CD4-positive, alpha-beta T cell (primary cell): ENCODE measurements around the gene CENPP. TPM values are rescaled to one million over a fixed set of nuclear protein-coding genes. Genes with fewer than 3 reads are reported as not detected.

ENCODE experiments used
- ATAC-seq: fragments of 200-7000 bp; cut with Tn5 transposase; one replicate; pipeline ENCODE4 v1.10.0; 2022; ENCODE audit warnings: mild to moderate bottlenecking; ENCODE audit not compliant: poor library complexity
- CTCF ChIA-PET: fragments of 350-600 bp; sonication (Branson Sonifier 250); formaldehyde crosslinking; loops from one replicate; lab custom pipeline; 2021; ENCODE audit warnings: antibody characterized with exemption, inconsistent platforms; lab: Charles Lee
- POLR2A ChIA-PET: fragments of 350-600 bp; sonication (Branson Sonifier 250); formaldehyde crosslinking; loops from one replicate; lab custom pipeline; 2021; ENCODE audit warnings: antibody characterized with exemption, inconsistent platforms; lab: Charles Lee
- DNase-seq, 14 experiments: peaks; one replicate each; pipeline ENCODE4 v3.0.0-alpha.2; 2013 to 2020; ENCODE audit warnings: mixed read lengths in 2 of 14
- H3K27ac ChIP-seq, 2 donors: one replicate each; pipeline versions ENCODE4 v1.5.1 to v1.7.0; 2013; ENCODE audit warnings: low read length in 2 of 2, low read depth in 1 of 2, mild to moderate bottlenecking in 1 of 2
- H3K27me3 ChIP-seq, 2 experiments: 1 replicate in 1 of 2; 2 replicates in 1 of 2; pipeline versions ENCODE4 v1.6.1 to v1.7.0; 2013; ENCODE audit warnings: low read length in 2 of 2, control low read depth in 1 of 2, mild to moderate bottlenecking in 1 of 2, moderate library complexity in 1 of 2; ENCODE audit not compliant: insufficient read depth in 2 of 2, control insufficient read depth in 1 of 2
- H3K36me3 ChIP-seq: one replicate; pipeline ENCODE4 v1.6.1; 2013; ENCODE audit warnings: low read length, control low read depth; ENCODE audit not compliant: insufficient read depth
- H3K4me1 ChIP-seq: one replicate; pipeline ENCODE4 v1.6.1; 2013; ENCODE audit warnings: low read length, control low read depth; ENCODE audit not compliant: insufficient read depth
- H3K4me3 ChIP-seq: one replicate; pipeline ENCODE4 v1.5.1; 2013; ENCODE audit warnings: mild to moderate bottlenecking, low read length, moderate library complexity
- H3K9me3 ChIP-seq, 2 experiments: 1 replicate in 1 of 2; 2 replicates in 1 of 2; pipeline versions ENCODE4 v1.6.1 to v1.7.0; 2013; ENCODE audit warnings: low read length in 2 of 2, mild to moderate bottlenecking in 2 of 2, control low read depth in 1 of 2, moderate library complexity in 1 of 2; ENCODE audit not compliant: control insufficient read depth in 1 of 2, insufficient read depth in 1 of 2
- H3K27ac Mint-ChIP-seq: one replicate; pipeline ENCODE4 v1.8.0; 2020; ENCODE audit warnings: mixed read lengths
- H3K27me3 Mint-ChIP-seq: one replicate; pipeline ENCODE4 v1.8.0; 2021; ENCODE audit warnings: mixed read lengths
- H3K36me3 Mint-ChIP-seq: one replicate; pipeline ENCODE4 v1.8.0; 2021; ENCODE audit warnings: low read depth, mixed read lengths
- H3K4me1 Mint-ChIP-seq: one replicate; pipeline ENCODE4 v1.8.0; 2021; ENCODE audit warnings: low read depth, mixed read lengths
- H3K4me3 Mint-ChIP-seq: one replicate; pipeline ENCODE4 v1.8.0; 2020; ENCODE audit warnings: mild to moderate bottlenecking, mixed read lengths
- H3K9me3 Mint-ChIP-seq: one replicate; pipeline ENCODE4 v1.8.0; 2020; ENCODE audit warnings: mixed read lengths
- CTCF ChIP-seq: fragments of 200-600 bp; IDR thresholded peaks from one replicate; pipeline ENCODE4 v1.8.0; 2022; ENCODE audit warnings: antibody characterized with exemption, mild to moderate bottlenecking
- intact Hi-C, 2 experiments: fragments of 100-400 bp; cut with DNase I in 1 of 2; cut with micrococcal nuclease in 1 of 2; formaldehyde crosslinking; loops; one replicate each; pipeline versions ENCODE4 v1.15.1 to v1.9.0; 2023 to 2025; cut with DNase I, micrococcal nuclease
- total RNA-seq, 174 experiments: library from RNA in 2 of 174; stranded (reverse) in 2 of 174; gene quantifications; one replicate each; pipeline ENCODE4 v1.2.3 and lab custom pipeline; 2021 to 2026

The CENPP gene
- total RNA-seq, 2 experiments from 2014 or later = 4.8 TPM

- peaks cover 4% of the 10 kb centered on the region for H3K4me1 ChIP-seq
- ChIA-PET POLR2A (interaction anchor here (1.1 kb wide), 1 partner anchor 11 kb away, joined by 3 read pairs; the partner anchor contains the start of gene IPPK), CTCF (no interaction called here)
- no peaks in the 10 kb centered on the region for H3K9me3 Mint-ChIP-seq
- peaks cover 39% of the 10 kb centered on the region for H3K36me3 ChIP-seq
- intact Hi-C loops = no loop called here
- H3K9me3 ChIP-seq = no peaks in the 10 kb centered on the region
- no peak for ATAC-seq
- no peaks in the 10 kb centered on the region for H3K27me3 ChIP-seq
- H3K27ac Mint-ChIP-seq = no peak overlapping the region
- no peak for DNase-seq
- H3K4me1 Mint-ChIP-seq = peaks cover 17% of the 10 kb centered on the region
- no peaks in the 10 kb centered on the region for H3K27me3 Mint-ChIP-seq
- H3K4me3 Mint-ChIP-seq = no peak overlapping the region
- H3K27ac ChIP-seq = no peak overlapping the region
- no peak overlapping the region for H3K4me3 ChIP-seq
- TF ChIP-seq CTCF = no peak
- peaks cover 42% of the 10 kb centered on the region for H3K36me3 Mint-ChIP-seq
These were observed 333.8 kb downstream of the CENPP start for GRCh38 chr9:92659601-92660000.

- peaks cover 32% of the 10 kb centered on the region for H3K36me3 ChIP-seq
- Mint-ChIP-seq H3K27me3 (no peaks in the 10 kb centered on the region), H3K4me3 (no peak overlapping the region), H3K9me3 (no peaks in the 10 kb centered on the region), H3K36me3 (peaks cover 38% of the 10 kb centered on the region), H3K4me1 (peaks cover 24% of the 10 kb centered on the region), H3K27ac (no peak overlapping the region)
- intact Hi-C loops = no loop called here
- H3K27me3 ChIP-seq = no peaks in the 10 kb centered on the region
- H3K4me1 ChIP-seq = peaks cover 10% of the 10 kb centered on the region
- ChIA-PET CTCF (no interaction called here), POLR2A (interaction anchor here (1.1 kb wide), 1 partner anchor 10 kb away, joined by 3 read pairs; the partner anchor contains the start of gene IPPK)
- DNase-seq = no peak
- no peak for TF ChIP-seq CTCF
- no peak overlapping the region for H3K4me3 ChIP-seq
- no peak overlapping the region for H3K27ac ChIP-seq
- no peaks in the 10 kb centered on the region for H3K9me3 ChIP-seq
- ATAC-seq = no peak
These were observed 334.5 kb downstream of the CENPP start for GRCh38 chr9:92660266-92660665.

GRCh38 chr9:92661127-92661526, 335.4 kb downstream of the CENPP start:
- no peaks in the 10 kb centered on the region for H3K9me3 Mint-ChIP-seq
- intact Hi-C loops = no loop called here
- no peaks in the 10 kb centered on the region for H3K27me3 Mint-ChIP-seq
- peaks cover 23% of the 10 kb centered on the region for H3K36me3 ChIP-seq
- no peaks in the 10 kb centered on the region for H3K9me3 ChIP-seq
- peaks cover 14% of the 10 kb centered on the region for H3K4me1 ChIP-seq
- no peak overlapping the region for H3K27ac Mint-ChIP-seq
- ChIA-PET POLR2A (interaction anchor here (1.2 kb wide), 1 partner anchor 9 kb away, joined by 5 read pairs; the partner anchor contains the start of gene IPPK), CTCF (no interaction called here)
- TF ChIP-seq CTCF = no peak
- H3K4me3 Mint-ChIP-seq = no peak overlapping the region
- DNase-seq (no peak), ATAC-seq (no peak)
- H3K36me3 Mint-ChIP-seq = peaks cover 36% of the 10 kb centered on the region
- H3K27me3 ChIP-seq = no peaks in the 10 kb centered on the region
- peaks cover 31% of the 10 kb centered on the region for H3K4me1 Mint-ChIP-seq
- H3K4me3 ChIP-seq = no peak overlapping the region
- H3K27ac ChIP-seq = no peak overlapping the region
